Testis (tissue), 2 donors: ENCODE results near the gene PDZD7.

Experiments
- CTCF ChIP-seq, 3 experiments: fragments of 450-650 bp in 2 of 3; fragments of 200-600 bp in 1 of 3; sonication (generic) in 1 of 3; IDR thresholded peaks; one replicate each; pipeline ENCODE4 v1.5.1; 2016 to 2019; ENCODE audit warnings: antibody characterized with exemption in 3 of 3, mild to moderate bottlenecking in 2 of 3, moderate library complexity in 1 of 3
- POLR2A ChIP-seq: fragments of 450-650 bp; IDR thresholded peaks from one replicate; pipeline ENCODE4 v1.6.1; 2017; ENCODE audit warnings: antibody characterized with exemption, mild to moderate bottlenecking, moderate library complexity

- TF ChIP-seq CTCF (IDR thresholded peaks at IDR 0.05) (no peak), POLR2A (no peak)
Observed at GRCh38 chr10:101063548-101064414, 32.9 kb upstream of the PDZD7 start.
